B cell (primary cell): ENCODE data around the gene MAP4K5. TPM values are rescaled to one million over a fixed set of nuclear protein-coding genes. Genes with fewer than 3 reads are reported as not detected.

Experiments
- ATAC-seq: fragments of 200-7000 bp; cut with Tn5 transposase; one replicate; pipeline ENCODE4 v1.10.0; 2021; ENCODE audit warnings: low read depth, mild to moderate bottlenecking, moderate number of reproducible peaks, moderate library complexity
- CTCF ChIA-PET: fragments of 350-600 bp; sonication (Branson Sonifier 250); formaldehyde crosslinking; loops from one replicate; lab custom pipeline; 2021; ENCODE audit warnings: antibody characterized with exemption, inconsistent platforms; lab: Charles Lee
- POLR2A ChIA-PET: fragments of 350-600 bp; sonication (Branson Sonifier 250); formaldehyde crosslinking; loops from one replicate; lab custom pipeline; 2021; ENCODE audit warnings: antibody characterized with exemption; lab: Charles Lee
- DNase-seq: peaks from one replicate; pipeline ENCODE4 v3.0.0; 2013
- H2AFZ ChIP-seq: 2 replicates; pipeline ENCODE4 v1.6.1; 2012; ENCODE audit warnings: mild to moderate bottlenecking, low read depth, low read length; ENCODE audit not compliant: insufficient read depth, poor library complexity, severe bottlenecking
- H3K27ac ChIP-seq, 2 donors: 1 replicate in 1 of 2; 2 replicates in 1 of 2; pipeline ENCODE4 v1.5.1; 2012 to 2013; ENCODE audit warnings: low read length in 2 of 2, mild to moderate bottlenecking in 2 of 2, moderate library complexity in 1 of 2
- H3K27me3 ChIP-seq, 4 experiments: fragments of 200-600 bp in 1 of 4; sonication (generic) in 1 of 4; replicated peaks in 1 of 4; 1 replicate in 2 of 4; 2 replicates in 2 of 4; pipeline versions ENCODE4 v1.6.1 to v1.7.0; 2013 to 2016; ENCODE audit warnings: low read length in 3 of 4, mild to moderate bottlenecking in 2 of 4, mixed read lengths in 1 of 4, moderate library complexity in 1 of 4; ENCODE audit not compliant: insufficient read depth in 4 of 4, control insufficient read depth in 3 of 4; ENCODE audit errors: control extremely low read depth in 1 of 4
- H3K36me3 ChIP-seq, 2 experiments: replicated peaks in 1 of 2; 1 replicate in 1 of 2; 2 replicates in 1 of 2; pipeline versions ENCODE4 v1.6.1 to v1.7.1; 2013; ENCODE audit warnings: low read length in 1 of 2; ENCODE audit not compliant: insufficient read depth in 2 of 2, control insufficient read depth in 1 of 2; ENCODE audit errors: control extremely low read depth in 1 of 2, extremely low read depth in 1 of 2
- H3K4me1 ChIP-seq, 2 donors: fragments of 200-600 bp in 1 of 2; sonication (generic) in 1 of 2; 1 replicate in 1 of 2; 2 replicates in 1 of 2; pipeline versions ENCODE4 v1.5.1 to v1.6.1; 2013 to 2017; ENCODE audit warnings: low read length in 2 of 2; ENCODE audit not compliant: control insufficient read depth in 2 of 2, insufficient read depth in 2 of 2
- H3K4me2 ChIP-seq: replicated peaks from 2 replicates; pipeline ENCODE3; 2012; ENCODE audit warnings: mild to moderate bottlenecking, low read depth, low read length; ENCODE audit not compliant: poor library complexity, severe bottlenecking
- H3K4me3 ChIP-seq, 5 experiments: fragments of 200-600 bp in 1 of 5; sonication (generic) in 1 of 5; 1 replicate in 3 of 5; 2 replicates in 2 of 5; pipeline versions ENCODE4 v1.5.1 to v1.7.0; 2011 to 2016; ENCODE audit warnings: low read length in 4 of 5, mild to moderate bottlenecking in 4 of 5, low read depth in 2 of 5, control low read depth in 1 of 5, moderate library complexity in 1 of 5; ENCODE audit not compliant: insufficient read depth in 1 of 5; ENCODE audit errors: control extremely low read depth in 1 of 5, extremely low read depth in 1 of 5
- H3K79me2 ChIP-seq: fragments of 200-600 bp; sonication (generic); one replicate; pipeline ENCODE4 v1.6.0; 2016; ENCODE audit warnings: low read length; ENCODE audit not compliant: control insufficient read depth, insufficient read depth
- H3K9ac ChIP-seq: fragments of 200-600 bp; sonication (generic); 2 replicates; pipeline ENCODE4 v1.6.1; 2017; ENCODE audit warnings: mild to moderate bottlenecking, low read length, moderate library complexity
- H3K9me3 ChIP-seq, 3 donors: one replicate each; pipeline versions ENCODE4 v1.6.1 to v1.7.1; 2013; ENCODE audit warnings: low read length in 2 of 3; ENCODE audit not compliant: control insufficient read depth in 2 of 3, insufficient read depth in 1 of 3; ENCODE audit errors: control extremely low read depth in 1 of 3
- H4K20me1 ChIP-seq: 2 replicates; pipeline ENCODE4 v1.6.0; 2012; ENCODE audit warnings: mild to moderate bottlenecking, low read length; ENCODE audit not compliant: insufficient read depth, control insufficient read depth, poor library complexity, severe bottlenecking
- H3K27ac Mint-ChIP-seq: one replicate; pipeline ENCODE4 v1.8.0; 2021; ENCODE audit warnings: mixed read lengths
- H3K27me3 Mint-ChIP-seq: one replicate; pipeline ENCODE4 v1.8.0; 2021; ENCODE audit warnings: mixed read lengths
- H3K4me1 Mint-ChIP-seq: one replicate; pipeline ENCODE4 v1.8.0; 2021; ENCODE audit warnings: mixed read lengths
- H3K4me3 Mint-ChIP-seq: one replicate; pipeline ENCODE4 v1.8.0; 2021; ENCODE audit warnings: mixed read lengths
- H3K9me3 Mint-ChIP-seq: one replicate; pipeline ENCODE4 v1.8.0; 2022; ENCODE audit warnings: mixed read lengths; ENCODE audit not compliant: insufficient read depth
- EZH2 ChIP-seq: IDR thresholded peaks from 2 replicates; pipeline ENCODE4 v1.6.1; 2012; ENCODE audit warnings: borderline replicate concordance, low read depth, mild to moderate bottlenecking, moderate library complexity, low read length; ENCODE audit not compliant: insufficient read depth, poor library complexity, severe bottlenecking
- WGBS: methylation state at CpG from one replicate; pipeline ENCODE4 v1.1.5; 2013; ENCODE audit warnings: missing lambda C conversion rate; ENCODE audit not compliant: insufficient coverage; 5-methylcytosine and 5-hydroxymethylcytosine counted together
- intact Hi-C: fragments of 100-400 bp; cut with micrococcal nuclease; formaldehyde crosslinking; loops from one replicate; pipeline ENCODE4 v1.10.0; 2022
- polyA plus RNA-seq: library from polyadenylated mRNA; depleted of rRNA; stranded (reverse); fragments of >200 nt; gene quantifications from 2 replicates; pipeline ENCODE4 v1.2.3, GENCODE V29; 2012
- total RNA-seq, 2 donors: library from RNA; stranded (reverse); fragments of 120-200 nt in 1 of 2; gene quantifications; 1 replicate in 1 of 2; 2 replicates in 1 of 2; pipeline versions ENCODE4 v1.2.3 to v1.2.4, GENCODE V29; 2013 to 2022
- TF ChIP-seq, protein P1 (sequence below): fragments of 200-600 bp; IDR thresholded peaks from one replicate; pipeline ENCODE4 v1.8.0; 2022; ENCODE audit warnings: antibody characterized with exemption, mild to moderate bottlenecking

MAP4K5 gene
- total and polyA plus RNA-seq, 2 donors (not counting 1 experiment from before 2014, with no cell fraction given), result 14.1 to 60.0 TPM

DNA sequence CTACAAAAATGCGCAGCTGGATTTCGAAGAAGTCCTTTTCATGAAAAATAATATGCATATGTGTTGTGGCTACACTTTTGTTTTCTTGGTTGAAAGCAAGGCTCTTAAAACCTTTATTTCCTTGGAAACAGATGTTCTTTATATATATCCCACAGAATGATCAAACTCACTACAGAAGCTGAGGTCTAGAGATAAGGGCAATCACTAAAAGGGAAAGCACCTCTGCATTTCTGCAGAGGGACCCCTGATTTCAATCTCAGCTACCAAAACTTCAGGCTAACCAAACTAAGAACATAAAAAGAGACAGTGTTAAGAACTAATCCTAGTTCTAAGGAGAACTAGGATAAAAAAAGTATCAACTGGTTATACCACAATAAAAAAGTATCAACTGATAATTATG, 70.3 kb downstream of the MAP4K5 start:
- H3K4me1 ChIP-seq, result no peaks in the 10 kb centered on the region
- ChIA-PET POLR2A (no interaction called here), CTCF (interaction anchor here (0.9 kb wide), 1 partner anchor 16 kb away, joined by 3 read pairs; no protein-coding TSS in a partner anchor)
- intact Hi-C loops, result no loop called here
- no peak overlapping the region for H3K9ac ChIP-seq
- no peaks in the 10 kb centered on the region for H3K27me3 ChIP-seq
- H2AFZ ChIP-seq, result no peak overlapping the region
- DNase-seq (no peak), ATAC-seq (no peak)
- H3K36me3 ChIP-seq, result peaks cover 19 to 58% of the 10 kb centered on the region in 2 experiments
- WGBS, result no CpG with 5 or more reads among the region's 2 CpGs
- no peaks in the 10 kb centered on the region for H3K79me2 ChIP-seq
- Mint-ChIP-seq H3K27me3 (no peaks in the 10 kb centered on the region), H3K9me3 (no peaks in the 10 kb centered on the region), H3K4me1 (no peaks in the 10 kb centered on the region), H3K4me3 (no peak overlapping the region), H3K27ac (no peak overlapping the region)
- no peaks in the 10 kb centered on the region for H4K20me1 ChIP-seq
- H3K27ac ChIP-seq, result no peak overlapping the region
- no peak overlapping the region for H3K4me3 ChIP-seq
- H3K4me2 ChIP-seq, result no peak overlapping the region
- H3K9me3 ChIP-seq, result peaks cover 0 to 3% (median 0%) of the 10 kb centered on the region in 3 donors
- TF ChIP-seq, protein P1, sequence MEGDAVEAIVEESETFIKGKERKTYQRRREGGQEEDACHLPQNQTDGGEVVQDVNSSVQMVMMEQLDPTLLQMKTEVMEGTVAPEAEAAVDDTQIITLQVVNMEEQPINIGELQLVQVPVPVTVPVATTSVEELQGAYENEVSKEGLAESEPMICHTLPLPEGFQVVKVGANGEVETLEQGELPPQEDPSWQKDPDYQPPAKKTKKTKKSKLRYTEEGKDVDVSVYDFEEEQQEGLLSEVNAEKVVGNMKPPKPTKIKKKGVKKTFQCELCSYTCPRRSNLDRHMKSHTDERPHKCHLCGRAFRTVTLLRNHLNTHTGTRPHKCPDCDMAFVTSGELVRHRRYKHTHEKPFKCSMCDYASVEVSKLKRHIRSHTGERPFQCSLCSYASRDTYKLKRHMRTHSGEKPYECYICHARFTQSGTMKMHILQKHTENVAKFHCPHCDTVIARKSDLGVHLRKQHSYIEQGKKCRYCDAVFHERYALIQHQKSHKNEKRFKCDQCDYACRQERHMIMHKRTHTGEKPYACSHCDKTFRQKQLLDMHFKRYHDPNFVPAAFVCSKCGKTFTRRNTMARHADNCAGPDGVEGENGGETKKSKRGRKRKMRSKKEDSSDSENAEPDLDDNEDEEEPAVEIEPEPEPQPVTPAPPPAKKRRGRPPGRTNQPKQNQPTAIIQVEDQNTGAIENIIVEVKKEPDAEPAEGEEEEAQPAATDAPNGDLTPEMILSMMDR, result no peak
- no peak for TF ChIP-seq EZH2

DNA sequence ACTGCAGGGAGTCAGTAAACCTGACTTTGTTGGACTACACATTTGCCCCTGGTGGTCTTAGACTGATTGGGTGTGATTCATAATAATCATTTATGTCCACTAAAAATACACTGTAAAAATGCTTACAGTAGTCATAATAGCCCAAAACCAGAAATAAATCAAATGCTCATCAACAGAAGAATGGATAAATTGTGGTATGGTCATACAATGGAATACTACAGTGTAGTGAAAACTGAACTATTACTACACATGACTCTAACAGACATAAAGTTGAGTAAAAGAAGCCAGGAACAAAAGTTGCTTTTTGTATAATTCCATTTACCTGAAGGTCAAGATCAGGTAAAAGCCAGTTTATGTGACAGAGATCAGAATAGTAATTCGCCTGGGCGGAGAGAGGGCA, 78.5 kb downstream of the MAP4K5 start:
- Histone ChIP-seq H3K4me1 (no peaks in the 10 kb centered on the region), H3K27ac (no peak overlapping the region), H3K79me2 (no peaks in the 10 kb centered on the region), H3K9ac (no peak overlapping the region), H3K9me3 (peaks cover 0 to 9% (median 0%) of the 10 kb centered on the region in 3 donors), H2AFZ (no peak overlapping the region), H3K4me2 (no peak overlapping the region), H3K36me3 (peaks cover 7 to 74% of the 10 kb centered on the region in 2 experiments), H3K27me3 (no peaks in the 10 kb centered on the region), H3K4me3 (no peak overlapping the region), H4K20me1 (no peaks in the 10 kb centered on the region)
- ATAC-seq (no peak), DNase-seq (no peak)
- no CpG with 5 or more reads among the region's 2 CpGs for WGBS
- no peaks in the 10 kb centered on the region for H3K4me1 Mint-ChIP-seq
- no peak overlapping the region for H3K27ac Mint-ChIP-seq
- intact Hi-C loops, result no loop called here
- peaks cover 7% of the 10 kb centered on the region for H3K9me3 Mint-ChIP-seq
- TF ChIP-seq EZH2, result no peak
- TF ChIP-seq, protein P1, result no peak
- ChIA-PET POLR2A (no interaction called here), CTCF (no interaction called here)
- H3K27me3 Mint-ChIP-seq, result no peaks in the 10 kb centered on the region
- no peak overlapping the region for H3K4me3 Mint-ChIP-seq
